Retina (tissue), 1 donor: ENCODE measurements around the gene METTL22.
A peak's percentile ranks its signal among the peaks of the same experiment; 100 is the strongest.
"Not testable (repeated sequence)": the region's sequence is repeated elsewhere in the genome, so short reads cannot be mapped to it uniquely, and the experiment has no call there.

Source experiments
- DNase-seq: peaks from one replicate; pipeline ENCODE4 v3.0.0-alpha.2; 2016

METTL22 gene

GRCh38 chr16:8632675-8633182 is 11.2 kb downstream of the METTL22 start:
- DNase-seq = no peak

- DNase-seq = no peak
Measured at GRCh38 chr16:8634991-8635736, 13.7 kb downstream of the METTL22 start.

- DNase-seq = no peak
Measured at GRCh38 chr16:8639694-8640093, 18.2 kb downstream of the METTL22 start.

GRCh38 chr16:8641671-8642070 is 20.2 kb downstream of the METTL22 start:
- no peak for DNase-seq

GRCh38 chr16:8642146-8642545 is 20.6 kb downstream of the METTL22 start:
- no peak for DNase-seq

- no peak for DNase-seq
Measured at GRCh38 chr16:8644211-8645140, 23.0 kb downstream of the METTL22 start.

GRCh38 chr16:8645141-8645521 is 23.6 kb downstream of the METTL22 start:
- DNase-seq = no peak

GRCh38 chr16:8645831-8646230 is 24.3 kb downstream of the METTL22 start:
- no peak for DNase-seq

- DNase-seq = no peak
Measured at GRCh38 chr16:8646326-8647053, 25.0 kb downstream of the METTL22 start.

- no peak for DNase-seq
Measured at GRCh38 chr16:8647721-8648318, 26.3 kb downstream of the METTL22 start.

GRCh38 chr16:8648877-8649276 is 27.4 kb downstream of the METTL22 start:
- DNase-seq = no peak

- no peak for DNase-seq
Measured at GRCh38 chr16:8649829-8650554, 28.5 kb downstream of the METTL22 start.

GRCh38 chr16:8651958-8652357 is 30.5 kb downstream of the METTL22 start:
- not testable (repeated sequence) for DNase-seq

- DNase-seq = no peak
Measured at GRCh38 chr16:8655184-8655717, 33.8 kb downstream of the METTL22 start.

- DNase-seq = no peak
Measured at GRCh38 chr16:8656376-8656775, 34.9 kb downstream of the METTL22 start.

- peak; percentile 85 for DNase-seq
Measured at GRCh38 chr16:8660841-8661301, 39.4 kb downstream of the METTL22 start.

GRCh38 chr16:8661703-8662102 is 40.2 kb downstream of the METTL22 start:
- no peak for DNase-seq

GRCh38 chr16:8663192-8664089 is 41.9 kb downstream of the METTL22 start:
- DNase-seq = no peak

GRCh38 chr16:8665529-8665928 is 44.0 kb downstream of the METTL22 start:
- DNase-seq = no peak

GRCh38 chr16:8667492-8667891 is 46.0 kb downstream of the METTL22 start:
- DNase-seq = no peak
